Progenitor cell of endocrine pancreas (in vitro differentiated cells): ENCODE data around the gene ANO6. TPM values are rescaled to one million over a fixed set of nuclear protein-coding genes. Genes with fewer than 3 reads are reported as not detected.
A peak's percentile ranks its signal among the peaks of the same experiment; 100 is the strongest.

Experiments used
- DNase-seq: peaks from one replicate; pipeline ENCODE4 v3.0.0; 2021; ENCODE audit warnings: low spot score; ENCODE audit not compliant: unreplicated experiment
- H3K27ac Mint-ChIP-seq: 2 replicates; pipeline ENCODE4 v1.8.0; 2021; ENCODE audit warnings: mild to moderate bottlenecking, moderate library complexity, mixed read lengths
- H3K27me3 Mint-ChIP-seq: 2 replicates; pipeline ENCODE4 v1.8.0; 2021; ENCODE audit warnings: mixed read lengths
- H3K36me3 Mint-ChIP-seq: 2 replicates; pipeline ENCODE4 v1.8.0; 2022; ENCODE audit warnings: mixed read lengths; ENCODE audit not compliant: insufficient read depth
- H3K4me1 Mint-ChIP-seq: 2 replicates; pipeline ENCODE4 v1.8.0; 2021; ENCODE audit warnings: low read depth, mixed read lengths
- H3K4me3 Mint-ChIP-seq: 2 replicates; pipeline ENCODE4 v1.8.0; 2021; ENCODE audit warnings: low read depth, mild to moderate bottlenecking, moderate library complexity, mixed read lengths
- H3K9me3 Mint-ChIP-seq: 2 replicates; pipeline ENCODE4 v1.8.0; 2021; ENCODE audit warnings: low read depth, mixed read lengths
- total RNA-seq: library from RNA; stranded (reverse); gene quantifications from 2 replicates; pipeline ENCODE4 v1.2.1, GENCODE V29; 2021
- TF ChIP-seq, protein P1 (sequence below): fragments of 200-600 bp; sonication (generic); IDR thresholded peaks from one replicate; pipeline ENCODE4 v1.5.0; 2021; ENCODE audit warnings: antibody characterized with exemption, mild to moderate bottlenecking; ENCODE audit not compliant: unreplicated experiment

ANO6 gene
- total RNA-seq, 1 donor from 2014 or later = 39.2 TPM

DNA sequence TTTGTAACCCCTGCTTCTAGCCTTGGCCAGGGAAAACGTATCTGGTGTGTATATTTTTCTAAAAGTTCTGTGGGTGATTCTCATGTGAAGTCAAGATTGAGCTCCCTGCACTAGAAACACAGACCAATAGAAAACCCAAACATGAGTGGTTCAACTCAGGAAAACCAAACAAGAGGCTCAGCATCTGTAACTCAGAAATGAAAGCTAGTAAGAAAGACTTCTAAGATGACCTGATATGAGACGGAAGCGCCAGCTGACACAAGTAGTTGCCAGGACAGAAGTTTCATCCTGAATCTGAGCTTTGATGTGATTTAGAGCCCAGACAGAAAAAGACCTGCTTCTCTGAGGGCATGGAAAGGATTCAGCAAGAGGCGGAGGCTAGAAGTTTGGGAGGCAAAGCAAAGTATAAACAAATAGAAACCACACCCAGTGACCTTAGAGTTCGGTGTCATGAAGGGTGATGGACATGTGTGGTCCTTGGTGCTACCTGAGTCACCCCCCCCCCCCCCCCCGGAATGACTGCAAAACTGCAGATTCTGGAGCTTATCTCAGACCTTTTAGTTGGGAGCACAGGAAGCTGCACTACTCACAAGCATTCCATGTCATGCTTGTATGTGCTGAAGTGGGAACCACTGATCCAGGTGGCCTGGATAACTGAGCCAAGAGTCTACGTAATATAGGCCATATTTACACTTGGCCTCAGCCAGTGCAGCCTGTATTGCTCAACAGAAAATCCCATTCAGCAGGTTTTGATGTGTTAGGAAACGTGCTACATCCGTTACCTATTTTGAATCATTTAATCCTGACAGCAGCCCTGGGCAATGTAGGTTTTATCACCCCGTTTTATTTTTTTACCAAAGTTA lies 191.3 kb downstream of the ANO6 start:
- H3K36me3 Mint-ChIP-seq = peaks cover 24% of the 10 kb centered on the region
- H3K9me3 Mint-ChIP-seq = no peaks in the 10 kb centered on the region
- no peak for DNase-seq
- no peak overlapping the region for H3K4me3 Mint-ChIP-seq
- peak overlapping the region; percentile 22 for H3K27ac Mint-ChIP-seq
- TF ChIP-seq, protein P1, sequence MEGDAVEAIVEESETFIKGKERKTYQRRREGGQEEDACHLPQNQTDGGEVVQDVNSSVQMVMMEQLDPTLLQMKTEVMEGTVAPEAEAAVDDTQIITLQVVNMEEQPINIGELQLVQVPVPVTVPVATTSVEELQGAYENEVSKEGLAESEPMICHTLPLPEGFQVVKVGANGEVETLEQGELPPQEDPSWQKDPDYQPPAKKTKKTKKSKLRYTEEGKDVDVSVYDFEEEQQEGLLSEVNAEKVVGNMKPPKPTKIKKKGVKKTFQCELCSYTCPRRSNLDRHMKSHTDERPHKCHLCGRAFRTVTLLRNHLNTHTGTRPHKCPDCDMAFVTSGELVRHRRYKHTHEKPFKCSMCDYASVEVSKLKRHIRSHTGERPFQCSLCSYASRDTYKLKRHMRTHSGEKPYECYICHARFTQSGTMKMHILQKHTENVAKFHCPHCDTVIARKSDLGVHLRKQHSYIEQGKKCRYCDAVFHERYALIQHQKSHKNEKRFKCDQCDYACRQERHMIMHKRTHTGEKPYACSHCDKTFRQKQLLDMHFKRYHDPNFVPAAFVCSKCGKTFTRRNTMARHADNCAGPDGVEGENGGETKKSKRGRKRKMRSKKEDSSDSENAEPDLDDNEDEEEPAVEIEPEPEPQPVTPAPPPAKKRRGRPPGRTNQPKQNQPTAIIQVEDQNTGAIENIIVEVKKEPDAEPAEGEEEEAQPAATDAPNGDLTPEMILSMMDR = no peak
- no peaks in the 10 kb centered on the region for H3K27me3 Mint-ChIP-seq
- H3K4me1 Mint-ChIP-seq = peaks cover 1% of the 10 kb centered on the region

DNA sequence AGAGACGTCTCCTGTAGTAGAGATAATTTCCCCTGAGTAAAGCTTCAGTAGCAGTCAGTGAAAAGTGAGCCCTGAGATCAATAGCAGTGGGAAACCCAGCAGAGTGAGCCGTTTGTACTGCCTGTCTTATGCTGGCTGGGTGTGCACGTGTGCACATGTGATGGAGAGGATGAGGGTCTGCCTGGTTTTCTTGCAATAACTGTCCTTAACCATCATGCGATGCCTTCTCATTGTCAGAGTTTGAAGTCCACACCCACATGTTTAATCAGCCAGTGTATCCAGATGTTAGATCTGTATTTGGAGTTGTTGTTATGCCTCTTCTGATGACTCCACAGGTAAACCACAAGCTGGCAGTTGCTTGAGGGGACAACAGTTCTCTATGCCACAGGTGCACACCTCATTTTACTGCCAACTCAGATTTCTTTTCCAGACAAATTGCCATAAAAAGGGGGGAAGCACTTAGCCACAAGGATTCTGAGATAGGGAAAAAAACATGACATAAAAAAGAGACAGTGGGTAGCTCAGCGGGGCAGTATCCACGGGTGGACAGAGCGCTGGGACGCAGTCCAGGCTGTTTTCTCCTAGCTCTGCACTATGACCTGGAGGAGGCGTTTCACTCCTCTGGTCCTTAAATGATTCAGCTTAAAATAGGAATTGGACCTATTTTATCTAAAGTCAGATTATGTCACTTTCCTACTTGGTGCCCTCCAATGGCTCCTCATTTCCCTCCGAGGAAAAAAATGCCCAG lies 192.3 kb downstream of the ANO6 start:
- DNase-seq = no peak
- Mint-ChIP-seq H3K4me1 (peaks cover 1% of the 10 kb centered on the region), H3K36me3 (peaks cover 21% of the 10 kb centered on the region), H3K27me3 (no peaks in the 10 kb centered on the region), H3K9me3 (no peaks in the 10 kb centered on the region), H3K27ac (peak overlapping the region; percentile 29), H3K4me3 (no peak overlapping the region)
- TF ChIP-seq, protein P1 = no peak

DNA sequence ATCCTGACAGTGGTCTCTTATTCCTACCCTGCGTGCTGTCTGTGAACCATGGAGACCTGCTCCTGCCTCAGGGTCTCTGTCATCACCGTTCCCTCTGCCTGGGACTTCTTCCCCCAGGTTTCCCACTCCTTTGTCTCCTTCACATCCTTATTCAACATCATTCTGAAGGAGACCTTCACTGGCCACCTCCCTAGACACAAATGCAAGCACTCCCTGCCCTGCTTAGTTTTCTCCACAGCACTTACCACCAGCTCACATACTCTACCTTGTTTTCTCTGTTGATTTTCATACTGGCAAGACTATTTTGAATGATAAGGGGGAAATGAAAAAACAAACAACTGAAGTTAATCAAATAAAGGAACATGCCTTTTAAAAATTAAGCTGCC lies 192.8 kb downstream of the ANO6 start:
- Mint-ChIP-seq H3K4me3 (no peak overlapping the region), H3K36me3 (peaks cover 19% of the 10 kb centered on the region), H3K9me3 (no peaks in the 10 kb centered on the region), H3K4me1 (peaks cover 1% of the 10 kb centered on the region), H3K27ac (peak overlapping the region; percentile 29), H3K27me3 (no peaks in the 10 kb centered on the region)
- no peak for DNase-seq
- TF ChIP-seq, protein P1 = no peak

DNA sequence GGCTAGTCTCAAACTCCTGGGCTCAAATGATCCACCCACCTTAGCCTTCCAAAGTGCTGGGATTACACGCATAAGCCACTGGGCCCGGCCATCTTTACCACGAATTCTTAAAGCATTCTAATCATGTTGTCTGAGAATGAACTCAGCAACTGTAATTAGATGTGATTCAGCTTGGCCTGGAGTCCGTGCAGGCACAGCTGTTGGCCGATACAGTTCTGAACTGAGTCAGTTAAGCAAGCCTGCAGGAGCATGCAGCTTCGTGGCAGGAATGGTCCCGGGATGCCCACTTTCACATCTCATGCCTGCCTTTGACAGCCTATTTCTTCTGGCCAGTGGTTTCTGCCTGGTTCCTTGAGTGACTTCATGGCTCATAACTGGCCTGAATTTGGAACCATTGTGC lies 194.1 kb downstream of the ANO6 start:
- no peak for DNase-seq
- H3K27me3 Mint-ChIP-seq = no peaks in the 10 kb centered on the region
- peaks cover 1% of the 10 kb centered on the region for H3K4me1 Mint-ChIP-seq
- no peak overlapping the region for H3K4me3 Mint-ChIP-seq
- H3K27ac Mint-ChIP-seq = no peak overlapping the region
- peaks cover 15% of the 10 kb centered on the region for H3K36me3 Mint-ChIP-seq
- TF ChIP-seq, protein P1 = no peak
- no peaks in the 10 kb centered on the region for H3K9me3 Mint-ChIP-seq

DNA sequence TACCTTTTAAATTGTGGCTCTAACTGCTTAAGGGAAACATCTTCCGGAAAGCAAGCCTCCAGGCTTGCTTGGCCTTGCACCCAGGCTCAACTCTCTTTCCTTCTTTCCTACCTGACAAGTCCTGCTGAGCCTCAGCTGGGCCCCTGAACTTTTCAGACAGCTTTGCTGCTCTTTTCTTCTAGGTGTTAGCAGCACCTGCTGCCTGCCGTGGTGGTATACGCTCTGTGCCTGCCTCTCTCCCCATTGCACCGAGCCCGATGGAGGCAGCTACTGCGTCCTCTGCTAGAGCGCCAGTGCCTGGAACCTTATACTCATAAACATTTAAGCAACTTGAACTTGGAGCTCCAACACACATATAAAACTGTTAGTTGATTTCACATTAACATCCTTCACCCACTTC lies 195.7 kb downstream of the ANO6 start:
- peaks cover 1% of the 10 kb centered on the region for H3K4me1 Mint-ChIP-seq
- no peak for DNase-seq
- H3K36me3 Mint-ChIP-seq = peaks cover 18% of the 10 kb centered on the region
- H3K27me3 Mint-ChIP-seq = no peaks in the 10 kb centered on the region
- no peaks in the 10 kb centered on the region for H3K9me3 Mint-ChIP-seq
- H3K27ac Mint-ChIP-seq = no peak overlapping the region
- H3K4me3 Mint-ChIP-seq = no peak overlapping the region
- TF ChIP-seq, protein P1 = no peak
